ENCODE results near the gene ARID4B. TPM values are rescaled to one million over a fixed set of nuclear protein-coding genes. Genes with fewer than 3 reads are reported as not detected.
"Not testable (repeated sequence)": the region's sequence is repeated elsewhere in the genome, so short reads cannot be mapped to it uniquely, and the experiment has no call there.

ARID4B gene
- total RNA-seq, 1 donor from 2014 or later, result 50.8 TPM

DNA sequence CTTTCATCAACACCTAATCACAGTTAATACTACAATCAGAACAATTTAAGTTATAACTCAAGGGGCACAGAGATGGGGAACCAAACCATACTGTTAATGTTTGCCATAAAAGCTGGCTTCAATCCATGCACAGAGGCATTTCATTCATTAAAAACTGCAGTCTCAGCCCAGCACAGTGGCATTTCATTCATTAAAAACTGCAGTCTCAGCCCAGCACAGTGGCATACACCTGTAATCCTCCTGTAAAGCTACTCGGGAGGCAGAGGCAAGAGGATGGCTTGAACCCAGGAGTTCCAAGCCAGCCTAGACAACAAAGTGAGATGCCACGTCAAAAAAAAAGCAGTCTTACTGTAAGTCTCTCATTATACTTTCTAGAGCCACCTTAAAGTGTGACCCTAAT is 29.2 kb downstream of the ARID4B start:
- intact Hi-C loops (cut with micrococcal nuclease), result loop anchor here (2.0 to 5.0 kb wide), 2 partner anchors 18 to 41 kb away; no protein-coding TSS in a partner anchor
- Mint-ChIP-seq H3K4me1 (peaks cover 42% of the 10 kb centered on the region), H3K27me3 (no peaks in the 10 kb centered on the region), H3K36me3 (ENCODE audit: low read depth) (peaks cover 5% of the 10 kb centered on the region), H3K4me3 (peak overlapping the region; percentile 7), H3K27ac (no peak overlapping the region), H3K9me3 (peaks cover 4% of the 10 kb centered on the region)
- no peak for DNase-seq

DNA sequence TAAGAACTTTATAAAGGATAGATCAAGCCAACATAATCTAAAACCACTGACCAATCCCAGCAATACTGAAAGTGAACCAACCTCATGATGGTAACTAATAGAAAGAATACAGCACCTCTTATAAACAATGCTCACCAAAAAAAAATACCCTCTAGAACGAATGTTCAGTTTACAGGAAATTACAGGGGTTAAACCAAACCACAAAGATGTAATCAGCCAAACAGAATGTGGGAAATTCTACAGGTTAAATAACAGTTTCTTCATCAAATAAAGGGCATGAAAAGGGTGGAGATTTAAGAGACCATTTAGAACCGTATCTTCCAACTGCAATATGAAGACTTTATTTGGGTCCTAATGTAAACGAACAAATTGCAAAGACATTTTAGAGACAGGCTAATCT is 30.4 kb downstream of the ARID4B start:
- DNase-seq, result peak; percentile 73
- H3K4me3 Mint-ChIP-seq, result peak overlapping the region; percentile 75
- H3K36me3 Mint-ChIP-seq (ENCODE audit: low read depth), result peaks cover 5% of the 10 kb centered on the region
- intact Hi-C loops (cut with micrococcal nuclease), result loop anchor here (1.0 to 5.0 kb wide), 2 partner anchors 31 to 40 kb away; partner anchors contain the start of genes ARID4B and GGPS1
- no peaks in the 10 kb centered on the region for H3K27me3 Mint-ChIP-seq
- peaks cover 43% of the 10 kb centered on the region for H3K4me1 Mint-ChIP-seq
- H3K27ac Mint-ChIP-seq, result peak overlapping the region; percentile 26
- peaks cover 4% of the 10 kb centered on the region for H3K9me3 Mint-ChIP-seq

DNA sequence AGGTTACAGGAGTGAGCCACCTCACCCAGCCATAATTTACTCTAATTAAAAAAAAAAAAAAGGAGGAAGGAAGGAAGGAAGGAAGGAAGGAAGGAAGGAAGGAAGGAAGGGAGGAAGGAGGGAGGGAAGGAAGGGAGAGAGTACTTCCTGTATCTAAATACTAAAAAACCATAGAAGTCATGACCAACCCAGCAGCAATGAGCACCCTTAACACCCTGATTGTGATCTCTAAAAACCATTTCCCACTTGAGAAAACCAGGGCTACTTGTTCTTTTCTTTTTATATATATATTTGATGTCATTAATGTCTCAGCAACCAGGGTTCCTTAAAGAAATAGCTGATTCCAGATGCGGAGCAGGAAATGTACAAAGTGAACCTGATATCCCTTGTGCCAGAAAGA is 31.2 kb downstream of the ARID4B start:
- intact Hi-C loops (cut with micrococcal nuclease), result loop anchor here (1.0 to 5.0 kb wide), 2 partner anchors 32 to 39 kb away; partner anchors contain the start of genes ARID4B and GGPS1
- peaks cover 4% of the 10 kb centered on the region for H3K9me3 Mint-ChIP-seq

GRCh38 chr1:235295902-235296350 is 32.1 kb downstream of the ARID4B start:
- no peak for DNase-seq
- no peaks in the 10 kb centered on the region for H3K27me3 Mint-ChIP-seq
- peaks cover 7% of the 10 kb centered on the region for H3K36me3 Mint-ChIP-seq (ENCODE audit: low read depth)
- H3K4me3 Mint-ChIP-seq, result no peak overlapping the region
- H3K9me3 Mint-ChIP-seq, result peaks cover 4% of the 10 kb centered on the region
- intact Hi-C loops (cut with micrococcal nuclease), result loop anchor here (5.0 kb wide), 1 partner anchor 39 kb away; no protein-coding TSS in a partner anchor
- H3K4me1 Mint-ChIP-seq, result peaks cover 40% of the 10 kb centered on the region
- H3K27ac Mint-ChIP-seq, result no peak overlapping the region

More for the DNA sequence above, 31.2 kb downstream of the ARID4B start:
- no peaks in the 10 kb centered on the region for H3K27me3 Mint-ChIP-seq
- peak overlapping the region; percentile 49 for H3K27ac Mint-ChIP-seq
- peaks cover 40% of the 10 kb centered on the region for H3K4me1 Mint-ChIP-seq
- H3K36me3 Mint-ChIP-seq (ENCODE audit: low read depth), result peaks cover 5% of the 10 kb centered on the region
- peak overlapping the region; percentile 13 for H3K4me3 Mint-ChIP-seq
- no peak for DNase-seq

DNA sequence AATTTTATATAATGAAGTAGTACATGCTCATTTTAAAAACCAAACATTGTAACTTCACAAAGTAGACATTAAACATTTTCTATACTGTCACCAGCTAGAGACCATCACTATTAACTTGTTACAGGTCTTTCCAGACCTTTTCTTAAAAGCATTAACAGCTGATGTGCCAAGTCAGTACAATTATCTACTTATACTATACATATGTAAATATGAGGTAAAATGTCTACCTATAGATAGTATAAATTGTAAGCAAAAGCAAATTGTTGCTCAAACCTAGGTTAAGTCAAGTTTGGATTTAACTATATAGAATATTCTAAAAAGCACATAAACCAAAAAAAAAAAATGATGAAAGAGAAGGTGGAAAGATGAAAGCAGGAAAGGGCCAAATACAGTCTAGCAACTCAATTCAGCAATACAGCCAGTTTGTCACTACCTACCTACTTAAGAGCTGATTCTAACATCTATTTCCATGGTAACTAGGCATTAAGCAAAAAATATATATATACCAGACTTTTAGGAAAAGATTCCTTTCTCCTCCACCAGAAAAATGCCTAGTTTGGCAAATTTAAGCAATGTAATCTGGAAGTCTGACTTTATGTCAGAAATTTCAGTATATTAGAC is 34.5 kb downstream of the ARID4B start:
- H3K4me3 Mint-ChIP-seq, result no peak overlapping the region
- no peak for DNase-seq
- intact Hi-C loops (cut with micrococcal nuclease), result no loop called here
- H3K4me1 Mint-ChIP-seq, result peaks cover 27% of the 10 kb centered on the region
- peaks cover 12% of the 10 kb centered on the region for H3K36me3 Mint-ChIP-seq (ENCODE audit: low read depth)
- H3K27ac Mint-ChIP-seq, result no peak overlapping the region
- peaks cover 4% of the 10 kb centered on the region for H3K9me3 Mint-ChIP-seq
- H3K27me3 Mint-ChIP-seq, result no peaks in the 10 kb centered on the region

DNA sequence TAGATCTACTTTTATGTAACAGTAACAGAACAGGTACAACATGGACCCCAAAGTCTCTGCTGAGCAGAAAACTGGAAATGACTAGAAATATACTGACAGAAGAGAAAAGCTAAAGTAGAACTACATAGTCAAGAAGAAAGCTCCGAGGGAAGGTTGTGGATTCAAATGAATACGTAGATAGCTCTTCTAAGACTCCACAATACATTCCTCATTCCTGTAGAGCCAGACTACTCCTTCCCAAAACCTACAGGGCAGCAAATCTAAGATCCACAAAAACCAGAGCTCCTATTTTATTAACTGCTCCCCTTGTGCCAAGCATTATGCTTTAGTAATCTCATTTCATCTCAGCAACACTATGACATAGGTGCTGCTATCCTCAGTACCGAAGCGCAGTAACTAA is 35.2 kb downstream of the ARID4B start:
- Mint-ChIP-seq H3K27me3 (no peaks in the 10 kb centered on the region), H3K4me1 (peaks cover 27% of the 10 kb centered on the region), H3K27ac (no peak overlapping the region), H3K4me3 (no peak overlapping the region), H3K36me3 (ENCODE audit: low read depth) (peaks cover 10% of the 10 kb centered on the region), H3K9me3 (peaks cover 4% of the 10 kb centered on the region)
- intact Hi-C loops (cut with micrococcal nuclease), result no loop called here
- no peak for DNase-seq

GRCh38 chr1:235291599-235292091 is 36.3 kb downstream of the ARID4B start:
- intact Hi-C loops (cut with micrococcal nuclease), result no loop called here
- Mint-ChIP-seq H3K4me3 (no peak overlapping the region), H3K27ac (no peak overlapping the region), H3K27me3 (no peaks in the 10 kb centered on the region), H3K4me1 (peaks cover 26% of the 10 kb centered on the region), H3K9me3 (peaks cover 4% of the 10 kb centered on the region), H3K36me3 (ENCODE audit: low read depth) (peaks cover 10% of the 10 kb centered on the region)
- DNase-seq, result no peak

DNA sequence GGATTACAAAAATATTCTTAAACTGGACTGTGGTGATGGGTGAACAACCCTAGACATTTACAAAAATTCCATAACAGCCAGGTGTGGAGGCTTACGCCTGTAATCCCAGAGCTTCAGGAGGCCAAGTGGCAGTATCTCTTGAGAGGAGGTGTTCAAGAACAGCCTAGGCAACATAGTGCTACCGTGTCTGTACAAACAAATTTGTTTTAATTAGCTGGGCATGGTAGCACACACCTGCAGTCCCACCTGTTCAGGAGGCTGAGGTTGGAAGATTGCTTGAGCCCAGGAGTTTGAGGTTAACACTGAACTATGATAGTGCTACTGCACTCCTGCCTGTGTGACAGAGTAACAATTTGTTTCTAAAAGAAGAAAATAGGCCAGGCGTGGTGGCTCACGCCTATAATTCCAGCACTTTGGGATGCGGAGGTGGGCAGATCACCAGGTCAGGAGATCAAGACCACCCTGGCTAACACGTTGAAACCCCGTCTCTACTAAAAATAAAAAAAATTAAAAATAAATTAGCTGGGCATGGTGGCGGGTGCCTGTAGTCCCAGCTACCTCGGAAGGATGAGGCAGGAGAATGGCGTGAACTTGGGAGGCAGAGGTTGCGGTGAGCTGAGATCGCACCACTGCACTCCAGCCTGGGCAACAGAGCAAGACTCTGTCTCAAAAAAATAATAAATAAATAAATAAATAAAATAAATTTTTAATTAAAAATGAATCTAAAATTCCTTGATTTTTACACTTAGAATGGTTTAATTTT is 37.1 kb downstream of the ARID4B start:
- intact Hi-C loops (cut with micrococcal nuclease), result no loop called here
- peaks cover 31% of the 10 kb centered on the region for H3K4me1 Mint-ChIP-seq
- peaks cover 3% of the 10 kb centered on the region for H3K9me3 Mint-ChIP-seq
- no peak for DNase-seq
- H3K27me3 Mint-ChIP-seq, result no peaks in the 10 kb centered on the region
- peaks cover 10% of the 10 kb centered on the region for H3K36me3 Mint-ChIP-seq (ENCODE audit: low read depth)
- no peak overlapping the region for H3K4me3 Mint-ChIP-seq
- no peak overlapping the region for H3K27ac Mint-ChIP-seq

- Mint-ChIP-seq H3K9me3 (no peaks in the 10 kb centered on the region), H3K27me3 (no peaks in the 10 kb centered on the region), H3K4me1 (peaks cover 32% of the 10 kb centered on the region), H3K36me3 (ENCODE audit: low read depth) (peaks cover 10% of the 10 kb centered on the region), H3K27ac (no peak overlapping the region), H3K4me3 (no peak overlapping the region)
- intact Hi-C loops (cut with micrococcal nuclease), result no loop called here
- no peak for DNase-seq
Measured at GRCh38 chr1:235289859-235290739, 37.9 kb downstream of the ARID4B start.

- Mint-ChIP-seq H3K4me1 (peaks cover 26% of the 10 kb centered on the region), H3K27ac (no peak overlapping the region), H3K9me3 (no peaks in the 10 kb centered on the region), H3K27me3 (no peaks in the 10 kb centered on the region), H3K36me3 (ENCODE audit: low read depth) (peaks cover 10% of the 10 kb centered on the region), H3K4me3 (no peak overlapping the region)
- DNase-seq, result no peak
- intact Hi-C loops (cut with micrococcal nuclease), result no loop called here
Measured at GRCh38 chr1:235287208-235287882, 40.6 kb downstream of the ARID4B start.

DNA sequence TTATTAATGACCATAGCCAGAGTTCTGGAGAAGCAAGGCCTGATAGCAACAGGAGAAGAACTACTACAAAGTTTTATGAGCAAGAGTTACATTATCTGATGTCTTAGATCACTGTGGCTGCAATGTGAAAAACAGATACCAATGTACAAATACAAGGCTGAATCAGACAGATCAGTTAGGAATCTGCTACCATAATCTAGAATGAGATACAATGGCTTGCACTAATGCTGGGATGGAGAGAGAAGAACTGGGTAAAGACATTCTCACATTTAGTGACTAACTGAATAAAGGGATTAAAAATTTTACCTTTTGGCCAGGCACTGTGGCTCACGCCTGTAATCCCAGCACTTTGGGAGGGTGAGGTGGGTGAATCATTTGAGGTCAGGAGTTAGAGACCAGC is 41.3 kb downstream of the ARID4B start:
- H3K4me1 Mint-ChIP-seq, result peaks cover 29% of the 10 kb centered on the region
- intact Hi-C loops (cut with micrococcal nuclease), result no loop called here
- no peak overlapping the region for H3K27ac Mint-ChIP-seq
- no peak overlapping the region for H3K4me3 Mint-ChIP-seq
- H3K36me3 Mint-ChIP-seq (ENCODE audit: low read depth), result peaks cover 10% of the 10 kb centered on the region
- H3K9me3 Mint-ChIP-seq, result no peaks in the 10 kb centered on the region
- no peak for DNase-seq
- no peaks in the 10 kb centered on the region for H3K27me3 Mint-ChIP-seq

DNA sequence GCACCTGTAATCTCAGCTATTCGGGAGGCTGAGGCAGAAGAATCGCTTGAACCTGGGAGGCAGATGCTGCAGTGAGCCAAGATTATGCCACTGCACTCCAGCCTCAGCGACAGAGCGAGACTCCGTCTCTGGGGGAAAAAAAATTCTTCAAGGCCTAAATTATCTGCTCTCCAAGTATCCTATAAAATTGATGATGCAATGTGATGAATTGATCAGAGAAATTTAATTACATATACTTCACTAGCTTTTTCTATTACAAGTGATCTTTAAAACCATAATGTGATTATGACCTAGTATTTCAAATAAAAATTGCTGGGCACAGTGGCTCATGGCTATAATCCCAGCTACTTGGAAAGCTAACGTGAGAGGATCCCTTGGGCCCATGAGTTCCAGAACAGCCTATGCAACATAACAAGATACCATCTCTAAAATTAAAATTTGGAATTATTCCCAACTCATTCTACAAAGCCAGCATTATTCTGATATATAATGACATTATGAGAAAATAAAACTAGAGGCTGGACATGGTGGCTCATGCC is 43.7 kb downstream of the ARID4B start:
- no peak for DNase-seq
- intact Hi-C loops (cut with micrococcal nuclease), result no loop called here
- Mint-ChIP-seq H3K27me3 (no peaks in the 10 kb centered on the region), H3K27ac (no peak overlapping the region), H3K9me3 (no peaks in the 10 kb centered on the region), H3K4me3 (no peak overlapping the region), H3K36me3 (ENCODE audit: low read depth) (peaks cover 5% of the 10 kb centered on the region), H3K4me1 (peaks cover 33% of the 10 kb centered on the region)

GRCh38 chr1:235283636-235284035 is 44.3 kb downstream of the ARID4B start:
- DNase-seq; H3K36me3 Mint-ChIP-seq (ENCODE audit: low read depth); H3K9me3 Mint-ChIP-seq; H3K27ac Mint-ChIP-seq; H3K27me3 Mint-ChIP-seq; intact Hi-C loops (cut with micrococcal nuclease); H3K4me3 Mint-ChIP-seq: not testable (repeated sequence)
- peaks cover 34% of the 10 kb centered on the region for H3K4me1 Mint-ChIP-seq
